ENCODE results near the gene PRPF6.

The PRPF6 gene

GRCh38 chr20:64051033-64051452, 70.1 kb downstream of the PRPF6 start:
- H3K4me3 ChIP-seq (ENCODE audit: low read length), result no peak overlapping the region
- TF ChIP-seq CTCF (conservative IDR thresholded peaks at IDR 0.05; ENCODE audit: low read length), result no peak
- no peak for DNase-seq (ENCODE audit: low read depth)

DNA sequence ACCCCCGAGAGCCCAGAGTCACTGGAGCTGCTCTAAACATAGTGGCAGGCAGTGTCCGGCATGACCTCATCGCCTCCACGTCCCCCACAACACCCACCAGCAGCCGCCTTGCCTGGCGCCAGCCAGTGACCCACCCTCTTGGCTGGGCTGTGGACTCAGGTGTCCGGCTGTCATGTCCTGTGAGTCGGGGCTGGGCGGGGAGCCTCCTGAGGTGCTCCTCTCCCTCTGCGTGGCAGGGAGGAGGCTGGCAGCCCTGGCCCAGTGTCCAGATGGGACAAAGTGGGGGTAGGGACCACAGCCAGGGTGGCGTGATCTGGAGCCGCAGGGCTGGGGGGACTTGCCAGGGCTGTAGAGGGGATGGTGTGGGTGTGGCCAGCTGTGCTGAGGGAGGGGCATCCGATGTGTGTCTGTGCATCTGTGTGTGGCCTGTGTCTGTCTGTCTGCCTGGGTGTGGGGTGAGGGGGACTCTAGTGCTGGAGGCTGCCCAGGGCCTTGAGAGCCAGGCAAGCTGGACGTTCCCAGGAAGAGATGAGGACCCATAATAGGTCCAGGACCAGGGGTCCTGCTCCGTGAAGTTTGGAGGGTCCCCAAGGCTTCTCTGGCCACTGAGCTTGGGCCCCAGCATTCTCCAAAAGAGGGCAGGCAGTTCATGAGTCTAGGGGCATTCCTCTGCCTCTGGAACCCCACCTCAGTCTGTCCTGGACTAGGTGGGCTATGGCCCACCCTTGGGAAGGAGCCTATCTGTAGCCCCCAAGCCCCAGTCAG, 70.8 kb downstream of the PRPF6 start:
- DNase-seq (ENCODE audit: low read depth), result no peak
- no peak overlapping the region for H3K4me3 ChIP-seq (ENCODE audit: low read length)
- no peak for TF ChIP-seq CTCF (conservative IDR thresholded peaks at IDR 0.05; ENCODE audit: low read length)

- no peak for TF ChIP-seq CTCF (conservative IDR thresholded peaks at IDR 0.05; ENCODE audit: low read length)
- H3K4me3 ChIP-seq (ENCODE audit: low read length), result no peak overlapping the region
- no peak for DNase-seq (ENCODE audit: low read depth)
Observed at GRCh38 chr20:64052326-64052722, 71.4 kb downstream of the PRPF6 start.

DNA sequence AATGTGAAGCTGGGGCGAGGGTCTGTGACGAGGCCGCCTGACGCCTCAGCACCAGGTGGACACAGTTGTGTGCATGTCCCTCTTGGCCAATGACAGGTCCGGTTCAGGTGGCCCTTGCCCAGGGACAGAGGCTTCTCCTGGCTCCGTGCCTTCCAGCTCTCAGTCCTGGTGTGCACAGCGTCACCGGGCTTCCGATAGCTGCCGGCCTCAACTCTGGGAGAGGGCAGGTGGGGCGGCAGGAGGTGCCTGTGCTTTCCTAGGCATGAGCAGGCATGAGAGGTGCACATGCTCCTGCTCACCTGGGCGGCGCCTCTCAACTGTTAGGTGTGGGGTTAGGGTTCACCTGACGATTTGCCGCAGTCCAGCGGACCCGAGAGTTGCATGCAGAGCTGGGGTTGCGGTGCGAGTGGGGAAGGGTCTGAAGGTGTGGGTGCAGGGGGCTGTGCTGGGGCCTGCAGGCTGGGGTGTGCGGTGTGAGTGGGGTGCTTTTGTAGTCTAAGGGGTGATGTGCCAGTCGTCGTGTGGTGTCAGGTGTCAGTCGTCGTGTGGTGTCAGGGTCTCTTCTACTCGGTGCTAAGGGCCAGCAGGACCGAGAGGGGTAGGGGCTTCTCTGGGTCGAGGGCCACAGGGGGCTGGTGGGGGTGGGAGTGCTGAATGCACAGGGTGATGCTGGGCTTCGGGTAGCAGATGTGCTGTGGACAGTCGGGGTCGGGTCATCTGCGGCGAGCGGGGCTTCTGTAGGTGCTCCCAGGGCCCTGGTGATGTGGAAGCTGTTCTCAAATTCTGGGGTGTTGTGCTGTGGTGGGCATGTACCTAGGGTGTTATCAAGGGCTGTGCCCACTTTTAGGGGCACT, 72.3 kb downstream of the PRPF6 start:
- H3K4me3 ChIP-seq (ENCODE audit: low read length), result no peak overlapping the region

GRCh38 chr20:64053841-64054661, 73.1 kb downstream of the PRPF6 start:
- TF ChIP-seq CTCF (conservative IDR thresholded peaks at IDR 0.05; ENCODE audit: low read length), result peak; percentile 14; the same call in 1 of the 2 replicates
- no peak overlapping the region for H3K4me3 ChIP-seq (ENCODE audit: low read length)
- no peak for DNase-seq (ENCODE audit: low read depth)

More for the DNA sequence above, 72.3 kb downstream of the PRPF6 start:
- TF ChIP-seq CTCF (conservative IDR thresholded peaks at IDR 0.05; ENCODE audit: low read length), result no peak
- no peak for DNase-seq (ENCODE audit: low read depth)

DNA sequence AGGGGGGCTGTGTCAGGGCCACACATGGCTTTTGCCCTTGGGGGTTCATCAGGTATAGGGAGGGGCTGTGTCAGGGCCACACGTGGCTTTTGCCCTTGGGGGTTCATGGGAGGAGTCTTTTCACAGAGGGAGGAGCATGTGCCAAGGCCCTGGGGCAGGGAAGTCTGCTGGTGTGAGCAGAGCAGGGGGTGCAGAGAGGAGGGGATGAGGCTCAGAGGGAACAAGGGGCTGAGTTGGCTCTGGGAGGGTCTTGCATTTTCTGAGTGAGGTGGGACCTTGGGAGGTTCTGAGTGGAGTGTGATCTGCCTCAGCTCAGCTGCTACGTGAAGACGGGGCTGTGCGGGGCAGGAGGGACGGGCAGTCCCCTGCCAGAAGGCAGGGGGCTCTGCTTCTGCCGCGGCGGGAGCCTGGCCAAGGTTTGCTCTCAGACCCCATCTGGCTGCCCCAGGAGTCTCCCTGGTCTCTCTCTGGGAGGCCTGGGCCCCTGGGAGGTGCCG, 74.5 kb downstream of the PRPF6 start:
- no peak overlapping the region for H3K4me3 ChIP-seq (ENCODE audit: low read length)
- TF ChIP-seq CTCF (conservative IDR thresholded peaks at IDR 0.05; ENCODE audit: low read length), result no peak
- no peak for DNase-seq (ENCODE audit: low read depth)
